NCI-H748 (cell line): ENCODE measurements around the gene DNAAF5.

Source experiments
- DNase-seq: peaks from one replicate; lab custom pipeline; 2025; ENCODE audit not compliant: unreplicated experiment; lab: John Stamatoyannopoulos, UW

Gene DNAAF5

DNA sequence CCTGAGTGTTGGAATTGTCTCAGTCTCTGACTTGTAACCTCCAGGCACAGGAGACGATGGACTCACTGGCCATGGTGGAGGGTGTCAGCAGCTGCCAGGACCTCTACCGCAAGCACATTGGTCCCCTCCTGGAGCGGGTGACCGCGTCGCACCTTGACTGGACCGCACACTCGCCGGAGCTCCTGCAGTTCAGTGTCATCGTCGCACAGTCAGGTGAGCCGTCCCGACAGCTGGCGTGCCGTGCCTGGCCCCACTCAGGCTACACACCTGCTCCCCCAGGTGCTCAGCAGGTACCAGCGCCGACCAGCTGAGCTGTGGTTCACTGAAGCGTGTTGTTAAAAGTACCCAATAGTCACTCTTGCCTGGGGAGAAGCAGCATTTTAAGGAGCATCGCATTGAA lies 37.3 kb downstream of the DNAAF5 start:
- no peak for DNase-seq

DNA sequence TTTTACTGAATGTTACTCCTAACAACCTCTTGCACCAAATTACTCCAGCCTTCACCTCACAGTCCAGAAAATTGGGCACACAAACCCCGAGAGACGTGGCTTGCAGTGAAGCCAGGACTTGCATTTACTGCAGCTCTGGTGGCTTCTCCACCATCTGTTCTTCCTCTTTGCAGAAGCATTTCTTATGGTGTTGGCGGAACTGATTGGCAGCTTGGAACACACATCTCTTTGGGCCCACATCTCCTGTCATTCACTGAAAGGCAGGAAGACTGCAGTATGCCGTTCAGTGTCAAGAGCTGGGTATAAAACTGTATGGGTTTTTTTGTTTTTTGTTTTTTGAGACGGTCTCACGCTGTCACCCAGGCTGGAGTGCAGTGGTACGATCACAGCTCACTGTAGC lies 38.9 kb downstream of the DNAAF5 start:
- no peak for DNase-seq

DNA sequence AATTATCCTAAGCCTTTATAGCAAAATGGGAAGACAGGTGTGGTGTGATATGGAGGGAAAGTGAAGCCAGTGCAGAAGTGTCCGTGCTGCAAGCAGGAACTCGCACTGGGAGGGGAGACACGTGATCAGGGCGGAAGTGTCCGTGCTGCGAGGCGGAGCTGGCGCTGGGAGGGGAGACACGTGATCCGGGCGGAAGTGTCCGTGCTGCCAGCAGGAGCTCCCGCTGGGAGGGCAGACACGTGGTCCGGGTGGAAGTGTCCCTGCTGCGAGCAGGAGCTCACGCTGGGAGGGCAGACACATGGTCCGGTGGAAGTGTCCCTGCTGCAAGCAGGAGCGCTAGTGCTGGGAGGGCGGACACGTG lies 41.1 kb downstream of the DNAAF5 start:
- DNase-seq = peak; percentile 99

DNA sequence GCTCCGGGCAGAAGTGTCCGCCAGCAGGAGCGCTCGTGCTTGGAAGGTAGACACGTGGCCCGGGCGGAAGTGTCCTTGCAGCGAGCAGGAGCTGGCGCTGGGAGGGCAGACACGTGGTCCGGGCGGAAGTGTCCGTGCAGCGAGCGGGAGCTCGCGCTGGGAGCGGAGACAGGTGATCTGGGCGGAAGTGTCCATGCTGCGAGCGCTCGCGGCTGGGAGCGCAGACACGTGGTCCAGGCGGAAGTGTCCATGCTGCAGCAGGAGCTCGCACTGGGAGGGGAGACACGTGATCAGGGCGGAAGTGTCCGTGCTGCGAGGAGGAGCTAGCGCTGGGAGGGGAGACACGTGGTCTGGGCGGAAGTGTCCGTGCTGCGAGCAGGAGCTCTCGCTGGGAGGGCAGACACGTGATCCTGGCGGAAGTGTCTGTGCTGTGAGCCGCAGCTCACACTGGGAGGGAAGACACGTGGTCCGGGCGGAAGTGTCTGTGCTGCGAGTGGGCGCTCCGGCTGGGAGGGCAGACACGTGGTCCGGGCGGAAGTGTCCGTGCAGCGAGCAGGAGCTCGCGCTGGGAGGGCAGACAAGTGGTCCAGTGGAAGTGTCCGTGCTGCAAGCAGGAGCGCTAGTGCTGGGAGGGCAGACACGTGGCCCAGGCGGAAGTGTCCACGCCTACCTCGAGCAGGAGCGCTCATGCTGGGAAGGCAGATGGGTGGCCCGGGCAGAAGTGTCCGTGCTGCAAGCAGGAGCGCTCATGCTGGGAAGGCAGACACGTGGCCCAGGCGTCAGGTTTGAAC lies 41.6 kb downstream of the DNAAF5 start:
- peak; percentile 100 for DNase-seq

- DNase-seq = peak; percentile 45
Measured at GRCh38 chr7:768881-769504, 42.5 kb downstream of the DNAAF5 start.

DNA sequence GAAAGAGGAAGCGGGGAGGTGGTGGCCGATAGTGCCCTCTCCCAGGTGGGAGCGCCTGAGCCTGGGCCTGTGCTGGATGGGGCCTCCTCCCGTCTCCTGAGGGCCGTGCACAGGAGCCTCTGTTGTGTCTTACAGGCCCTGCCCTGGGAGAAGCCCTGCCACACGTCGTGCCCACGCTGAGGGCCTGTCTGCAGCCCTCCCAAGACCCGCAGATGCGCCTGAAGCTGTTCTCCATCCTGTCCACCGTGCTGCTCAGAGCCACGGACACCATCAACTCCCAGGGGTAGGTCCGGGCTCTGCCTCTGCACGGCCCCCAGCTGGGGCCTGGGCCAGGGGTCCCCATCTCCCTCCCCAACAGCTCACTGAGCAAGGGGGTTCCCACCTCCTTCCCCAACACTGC lies 43.8 kb downstream of the DNAAF5 start:
- DNase-seq = no peak

GRCh38 chr7:770741-771166 lies 44.3 kb downstream of the DNAAF5 start:
- no peak for DNase-seq

DNA sequence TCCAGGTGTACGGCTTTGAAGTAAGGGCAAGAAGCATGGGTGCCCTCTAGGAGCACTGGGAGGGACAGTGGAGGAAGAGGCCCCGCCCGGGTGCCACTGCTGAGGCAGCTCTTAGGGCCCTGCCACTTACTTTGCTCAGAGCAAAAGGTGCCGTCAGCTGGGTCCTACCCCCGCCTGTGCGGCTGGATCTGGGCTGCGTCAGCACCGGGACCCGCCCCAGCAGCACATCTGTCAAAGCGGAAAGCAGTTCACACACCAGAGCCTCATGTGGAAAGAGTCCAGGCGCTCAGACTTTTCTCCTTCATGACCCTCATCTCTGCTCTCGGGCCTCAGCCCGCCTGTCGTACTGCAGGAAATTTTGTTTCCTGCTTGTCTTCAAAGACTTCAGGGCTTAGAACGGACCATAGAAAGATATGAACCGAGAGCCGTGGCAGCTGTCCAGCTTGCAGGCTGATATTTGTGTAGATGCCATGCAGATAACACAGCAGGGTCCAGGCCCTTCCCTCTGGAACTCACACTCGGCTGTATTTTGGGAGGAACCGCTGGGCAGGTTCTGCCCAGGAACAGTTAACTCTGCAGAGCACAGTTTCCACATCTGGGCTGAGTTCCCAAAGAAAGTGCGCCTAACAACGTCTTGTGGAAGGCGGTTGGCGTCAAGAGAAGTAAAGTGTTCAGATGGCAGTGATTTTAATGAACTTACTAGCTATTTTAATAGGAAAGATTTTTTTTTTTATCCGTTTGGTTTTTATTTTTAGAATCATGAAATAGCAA lies 44.9 kb downstream of the DNAAF5 start:
- no peak for DNase-seq

- DNase-seq = no peak
Measured at GRCh38 chr7:772005-772294, 45.5 kb downstream of the DNAAF5 start.

DNA sequence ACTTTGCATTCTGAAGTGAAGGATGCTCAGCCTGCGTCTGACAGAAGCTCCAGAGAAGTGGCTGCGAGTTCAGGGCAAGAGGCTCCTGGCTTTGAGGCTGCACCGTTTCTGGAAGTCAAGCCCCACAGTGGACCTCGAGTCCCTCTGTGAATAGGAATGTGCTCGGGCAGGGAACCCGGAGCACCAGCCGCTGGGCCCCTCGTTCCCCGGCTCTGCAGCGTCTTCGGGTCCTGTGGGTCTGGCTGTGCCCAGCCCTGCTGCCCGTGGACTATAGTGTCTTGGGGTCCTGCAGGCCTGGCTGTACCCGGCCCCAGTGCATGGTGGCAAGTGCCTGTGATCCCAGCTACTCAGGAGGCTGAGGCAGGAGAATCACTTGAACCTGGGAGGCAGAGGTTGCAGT lies 45.9 kb downstream of the DNAAF5 start:
- DNase-seq = no peak

DNA sequence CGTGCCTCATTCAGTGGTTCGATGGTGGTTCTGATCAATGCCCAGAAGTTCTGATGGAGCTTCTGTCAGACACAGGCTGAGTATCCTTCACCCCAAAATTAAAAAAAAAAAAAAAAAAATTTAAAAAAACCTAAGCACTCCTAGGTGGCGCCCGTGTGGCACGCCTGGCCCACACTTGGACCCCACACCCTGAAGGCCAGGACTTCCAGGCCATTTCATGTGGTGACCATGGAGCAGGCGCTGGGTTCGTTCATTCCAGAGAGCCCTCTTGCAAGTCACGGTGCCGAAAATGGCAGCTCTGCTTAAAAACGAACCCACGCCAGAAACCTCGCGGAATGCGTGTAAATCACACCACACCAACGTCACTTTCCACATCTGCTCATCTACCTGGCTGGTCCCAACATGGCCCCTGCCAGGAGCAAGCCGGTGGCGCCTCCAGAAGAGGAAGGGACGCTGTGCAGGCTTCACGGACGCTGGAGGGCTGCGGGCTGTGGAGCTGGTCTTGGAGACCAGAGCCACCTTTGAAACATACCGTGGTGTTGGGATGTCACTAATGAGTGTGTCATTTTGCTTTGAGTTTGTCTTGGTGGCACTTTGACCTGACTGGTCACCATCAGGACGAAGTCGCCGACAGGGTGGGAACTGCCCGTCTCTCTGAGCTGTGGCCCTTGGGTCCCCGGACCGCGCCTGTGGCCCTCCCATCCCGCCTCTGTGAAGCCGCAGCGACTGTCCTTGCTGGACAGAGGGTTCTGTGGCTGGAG lies 46.5 kb downstream of the DNAAF5 start:
- no peak for DNase-seq

DNA sequence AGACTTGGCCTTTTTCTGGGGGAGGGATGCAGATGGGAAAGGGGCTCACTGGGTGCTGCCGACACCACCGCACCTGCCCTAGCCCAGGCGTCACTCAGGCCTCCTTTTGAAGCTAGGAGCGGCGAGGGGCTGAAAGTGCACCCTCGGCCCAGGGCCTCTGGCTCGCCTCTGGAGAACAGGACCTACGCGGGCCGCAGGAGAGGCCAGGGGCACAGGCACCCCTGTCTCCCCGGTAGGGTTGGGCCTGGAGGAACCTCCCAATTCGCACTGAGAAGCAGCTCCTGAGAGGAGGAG lies 47.1 kb downstream of the DNAAF5 start:
- no peak for DNase-seq

GRCh38 chr7:774161-775109 lies 47.9 kb downstream of the DNAAF5 start:
- peak; percentile 48 for DNase-seq

DNA sequence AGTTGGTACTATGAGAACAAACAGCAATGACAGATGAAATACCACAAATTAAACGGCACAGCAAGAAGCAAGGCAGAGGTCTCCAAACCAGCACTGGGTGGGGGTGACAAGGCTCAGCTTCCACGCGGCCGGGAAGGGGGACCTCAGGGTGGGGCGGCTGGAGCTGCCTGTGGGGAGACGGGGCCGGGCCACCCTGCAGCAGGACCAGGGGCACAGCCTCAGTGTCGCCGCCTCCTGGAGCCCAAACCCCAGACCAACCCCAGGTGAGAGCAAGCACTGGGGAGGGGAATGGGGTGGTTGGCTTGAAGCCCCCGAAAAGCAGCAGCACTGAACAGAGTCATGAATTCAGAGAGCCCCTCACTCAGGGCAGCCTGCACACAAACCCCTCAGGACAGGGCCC lies 49.9 kb downstream of the DNAAF5 start:
- no peak for DNase-seq

- no peak for DNase-seq
Measured at GRCh38 chr7:776992-777727, 50.7 kb downstream of the DNAAF5 start.

DNA sequence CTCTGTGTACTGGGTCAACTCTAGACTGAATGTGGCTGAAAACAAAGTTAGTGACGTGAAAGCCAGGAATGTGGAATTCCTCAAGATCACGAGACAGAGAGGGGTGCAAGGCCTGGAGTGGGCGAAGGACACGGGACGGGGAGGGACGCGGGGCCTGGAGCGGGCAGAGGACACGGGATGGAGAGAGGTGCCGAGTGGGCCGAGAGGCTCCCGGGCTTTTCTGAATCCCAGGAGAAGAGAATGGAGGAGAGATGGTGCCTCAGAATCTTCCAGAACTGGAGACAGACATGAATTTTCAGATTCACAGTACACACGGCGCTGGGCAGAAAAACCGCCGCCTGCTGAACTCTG lies 51.2 kb downstream of the DNAAF5 start:
- DNase-seq = no peak

DNA sequence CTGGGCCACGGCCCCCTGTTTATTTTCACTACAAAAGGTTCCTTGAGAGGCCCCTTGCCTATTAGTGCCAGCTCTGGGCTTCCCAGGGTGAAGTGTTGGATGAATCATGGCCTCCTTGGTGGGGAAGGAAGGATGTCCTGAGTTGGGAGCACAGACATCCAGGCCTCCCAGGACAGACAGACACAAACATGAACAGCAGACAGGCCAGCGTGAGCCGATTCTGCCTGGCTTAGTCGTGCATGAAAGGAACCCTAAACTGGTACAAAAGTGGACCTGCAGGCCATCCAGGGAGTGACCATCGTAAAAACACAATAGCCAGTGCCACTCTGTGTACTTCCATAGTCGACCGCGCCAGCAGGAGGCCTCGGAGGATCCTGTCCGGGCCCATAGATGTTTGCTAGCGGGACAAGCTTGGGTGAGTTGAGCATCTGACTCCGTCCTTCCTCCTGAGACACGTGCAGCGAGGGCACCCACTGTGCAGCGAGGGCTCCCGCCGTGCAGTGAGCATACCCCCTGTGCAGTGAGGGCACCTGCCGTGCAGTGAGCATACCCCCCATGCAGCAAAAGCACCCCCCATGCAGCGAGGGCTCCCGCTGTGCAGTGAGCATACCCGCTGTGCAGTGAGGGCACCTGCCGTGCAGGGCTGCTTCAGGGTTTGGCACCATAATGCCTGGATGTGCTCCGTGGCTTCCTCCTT lies 51.9 kb downstream of the DNAAF5 start:
- DNase-seq = no peak

GRCh38 chr7:778968-779451 lies 52.5 kb downstream of the DNAAF5 start:
- peak; percentile 13 for DNase-seq

GRCh38 chr7:779480-779879 lies 53.0 kb downstream of the DNAAF5 start:
- no peak for DNase-seq
